Right renal cortex interstitium (tissue), 3 donors: ENCODE measurements around the gene CDH22. TPM values are rescaled to one million over a fixed set of nuclear protein-coding genes. Genes with fewer than 3 reads are reported as not detected.

Experiments
- DNase-seq, 3 donors: peaks; one replicate each; pipeline ENCODE4 v3.0.0-alpha.2; 2013; ENCODE audit warnings: low read depth in 3 of 3, low spot score in 2 of 3
- polyA plus RNA-seq, 3 donors: library from polyadenylated mRNA; unstranded; fragments of 120-200 nt; gene quantifications; one replicate each; pipeline ENCODE4 v1.2.1, GENCODE V29; 2013; ENCODE audit not compliant: insufficient read length in 3 of 3

Gene CDH22
- polyA plus RNA-seq, 3 donors = not detected

- no peak for DNase-seq
Measured at GRCh38 chr20:46178891-46179290, 129.4 kb downstream of the CDH22 start.

- DNase-seq = no peak
Measured at GRCh38 chr20:46177768-46178167, 130.5 kb downstream of the CDH22 start.

DNA sequence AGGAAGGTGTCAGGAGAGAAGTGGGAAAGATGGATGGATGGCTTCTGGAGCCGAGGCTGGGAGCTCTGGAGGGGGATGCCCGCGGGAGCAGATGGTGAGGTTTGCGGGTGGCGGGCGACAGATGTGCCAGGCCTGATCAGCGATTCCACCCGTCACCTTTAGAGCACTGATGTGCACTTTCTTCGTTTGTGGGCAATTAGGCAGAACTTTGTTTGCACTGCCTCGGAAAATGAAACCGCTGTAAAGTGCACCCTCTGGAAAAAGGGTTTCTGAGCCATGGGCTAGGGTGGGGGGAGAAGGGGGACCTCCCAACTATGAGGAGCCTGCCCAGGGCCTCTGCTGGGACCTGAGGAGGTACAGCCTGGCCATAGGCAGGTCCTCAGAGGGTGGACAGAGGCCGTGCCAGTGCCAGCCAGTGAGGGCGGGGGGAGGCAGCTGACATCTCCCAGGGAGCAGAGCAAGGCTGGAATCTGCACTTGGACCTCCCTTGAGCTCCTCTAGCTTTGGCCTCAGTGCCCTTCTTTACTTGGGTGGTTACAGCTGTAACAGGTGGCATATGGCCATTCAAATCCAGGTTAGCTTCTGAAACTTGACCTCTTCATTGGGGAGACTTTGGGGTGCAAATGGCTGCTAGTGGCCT lies 131.4 kb downstream of the CDH22 start:
- DNase-seq = no peak

- DNase-seq = no peak
Measured at GRCh38 chr20:46175127-46175494, 133.2 kb downstream of the CDH22 start.

DNA sequence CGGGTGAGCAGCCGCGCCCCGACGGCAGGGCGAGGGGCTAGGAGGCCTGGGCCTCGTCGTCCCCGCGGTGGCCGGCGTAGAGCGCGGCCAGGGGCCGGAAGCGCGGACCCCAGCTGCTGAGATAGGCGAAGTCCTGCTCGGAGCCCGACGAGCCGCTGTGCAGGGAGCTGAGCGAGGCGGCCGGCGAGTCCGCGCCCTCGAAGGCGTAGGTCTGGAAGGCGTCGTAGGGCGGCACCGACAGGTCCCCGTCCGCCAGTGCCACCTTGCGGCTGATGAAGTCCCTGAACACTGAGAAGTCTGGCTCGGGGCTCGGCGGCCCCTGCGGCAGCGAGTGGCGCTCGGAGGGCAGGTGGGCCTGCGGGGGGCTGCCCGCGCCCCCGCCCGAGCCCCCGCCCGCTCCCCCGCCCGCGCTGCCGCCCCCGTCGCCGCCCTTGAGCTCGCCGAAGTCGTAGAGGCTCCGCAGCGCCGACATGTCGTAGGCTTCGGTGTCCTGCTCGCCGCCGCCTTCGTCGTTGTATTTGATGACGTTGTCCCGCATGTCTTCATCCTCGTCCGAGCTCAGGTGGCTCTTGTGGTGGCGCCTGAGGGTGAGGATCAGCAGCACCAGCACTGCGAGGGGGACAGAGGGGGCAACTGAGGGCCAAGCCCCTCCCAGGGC lies 133.7 kb downstream of the CDH22 start:
- DNase-seq = peak; percentile 23 to 53 (median 25)

- DNase-seq = no peak
Measured at GRCh38 chr20:46173652-46174468, 134.4 kb downstream of the CDH22 start.

GRCh38 chr20:46172961-46173536 lies 135.2 kb downstream of the CDH22 start:
- DNase-seq = no peak

DNA sequence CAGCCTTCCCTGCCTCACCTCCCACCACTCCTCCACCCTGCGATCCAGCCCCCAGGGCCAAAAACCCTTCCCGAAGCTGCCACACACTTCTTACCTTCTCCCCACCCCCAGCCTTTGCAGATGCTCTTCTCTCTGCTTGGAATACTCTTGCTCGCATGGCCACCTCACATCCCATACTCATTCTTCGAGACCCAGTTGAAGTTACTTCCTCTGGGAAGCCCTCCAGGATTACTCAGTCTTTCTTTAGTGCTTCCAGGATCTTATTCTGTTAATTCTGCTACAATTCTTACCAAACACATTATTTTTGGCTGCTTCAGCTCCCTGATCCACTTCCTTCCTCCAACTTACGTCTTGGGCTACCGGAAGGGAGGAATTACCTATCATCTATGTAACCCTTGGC lies 135.8 kb downstream of the CDH22 start:
- DNase-seq = no peak

DNA sequence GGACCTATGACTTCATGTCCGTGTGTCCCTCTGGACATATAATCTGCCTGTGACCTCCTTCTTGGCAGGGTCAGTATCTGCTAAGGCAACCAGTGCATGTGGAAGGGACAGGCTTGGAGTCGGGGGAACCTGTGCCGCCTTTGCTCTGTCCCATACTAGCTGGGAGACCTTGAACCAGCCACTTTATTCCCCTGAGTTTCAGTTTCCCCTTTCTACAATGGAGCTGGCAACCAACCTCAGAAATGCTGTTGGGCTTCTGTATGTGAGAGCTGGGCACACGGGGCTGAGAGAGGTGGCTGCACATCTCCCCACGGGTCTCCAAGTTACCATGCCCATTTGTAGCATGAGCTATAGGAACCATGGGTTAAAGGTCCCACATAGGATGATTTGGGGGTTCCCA lies 136.4 kb downstream of the CDH22 start:
- no peak for DNase-seq

GRCh38 chr20:46171476-46171875 lies 136.8 kb downstream of the CDH22 start:
- DNase-seq = no peak

DNA sequence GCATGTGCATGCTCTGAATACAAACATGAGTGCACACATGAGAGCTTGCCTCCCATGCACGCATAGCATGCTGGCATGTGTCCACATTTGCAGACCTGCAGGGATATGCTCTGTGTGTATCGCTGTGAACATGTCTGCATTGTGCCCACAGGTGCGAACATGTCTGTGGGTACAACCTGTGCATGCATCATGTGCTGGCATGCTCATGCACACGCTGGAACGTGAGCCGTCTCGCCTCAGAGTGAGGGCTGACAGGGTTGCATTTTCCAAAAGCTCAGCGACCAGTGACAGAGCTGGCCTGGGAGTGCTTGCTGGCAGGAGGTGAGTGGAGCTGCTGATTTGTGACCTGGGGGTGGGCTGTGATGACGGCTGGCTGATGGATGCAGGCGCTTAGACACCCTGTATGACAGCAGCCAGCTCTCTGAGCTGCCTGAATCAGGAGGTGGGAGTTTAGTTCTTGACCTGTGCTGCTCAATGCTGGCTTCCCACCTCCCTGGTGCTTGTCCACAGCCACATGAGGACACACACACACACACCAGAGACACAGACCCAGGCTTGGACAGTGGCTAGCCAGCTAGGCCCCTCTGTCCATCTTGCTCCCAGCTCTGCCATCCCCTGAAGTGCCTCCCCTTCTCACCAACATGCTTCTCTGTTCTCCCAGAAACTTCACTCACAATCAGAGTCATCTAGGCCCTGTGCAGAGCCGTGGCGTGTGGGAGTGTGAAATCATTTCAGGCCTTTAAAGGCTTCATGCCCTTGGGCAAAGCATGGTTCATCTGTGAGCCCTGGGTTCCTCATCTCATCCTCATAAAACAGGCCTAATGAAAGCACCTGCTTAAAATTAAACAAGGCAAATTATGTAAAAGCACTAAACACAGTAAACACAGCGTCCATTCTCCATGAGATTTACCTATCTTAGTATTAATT lies 138.8 kb downstream of the CDH22 start:
- no peak for DNase-seq

- no peak for DNase-seq
Measured at GRCh38 chr20:46168438-46168837, 139.9 kb downstream of the CDH22 start.

- DNase-seq = no peak
Measured at GRCh38 chr20:46167080-46167479, 141.2 kb downstream of the CDH22 start.

DNA sequence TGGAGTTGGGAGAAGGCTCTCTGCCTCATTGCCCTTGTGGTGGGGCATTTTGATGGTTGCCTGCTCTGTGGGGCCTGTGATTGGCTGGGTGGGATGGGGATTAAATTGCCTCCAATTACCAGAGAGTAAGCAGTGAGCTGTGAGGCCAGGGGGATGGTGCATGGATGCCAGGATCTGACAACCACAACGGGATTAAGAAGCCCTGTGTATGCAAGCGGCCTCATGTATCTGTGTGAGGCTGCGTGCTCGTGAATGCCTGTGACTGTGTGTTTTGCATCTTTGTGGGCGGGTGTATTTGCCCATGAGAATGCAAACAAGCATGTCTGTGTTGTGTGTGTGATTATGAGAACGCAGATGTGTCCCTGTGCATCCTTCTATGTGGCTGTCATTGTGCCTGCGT lies 144.0 kb downstream of the CDH22 start:
- no peak for DNase-seq

DNA sequence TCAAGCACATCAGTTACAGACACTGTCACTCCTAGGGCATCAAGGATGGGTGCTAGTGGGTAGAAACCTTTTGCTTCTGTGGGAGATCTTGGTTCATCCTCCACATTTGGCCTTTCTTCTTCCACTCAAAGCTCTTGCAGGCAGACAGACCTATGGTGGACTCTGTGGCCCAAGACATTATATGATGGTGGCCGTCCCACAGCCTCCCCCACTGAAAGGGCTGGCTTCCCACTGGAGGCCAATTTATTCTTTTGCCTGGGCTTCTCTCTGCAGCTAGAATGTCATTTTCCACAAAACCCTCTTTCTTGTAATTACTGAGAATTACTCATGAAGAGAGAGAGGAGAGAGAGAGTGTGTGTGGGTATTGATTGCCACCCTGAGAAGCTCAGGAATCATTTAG lies 146.4 kb downstream of the CDH22 start:
- no peak for DNase-seq

GRCh38 chr20:46160661-46161060 lies 147.6 kb downstream of the CDH22 start:
- DNase-seq = no peak

GRCh38 chr20:46159101-46159897 lies 149.0 kb downstream of the CDH22 start:
- no peak for DNase-seq

GRCh38 chr20:46158476-46158987 lies 149.8 kb downstream of the CDH22 start:
- DNase-seq = no peak

DNA sequence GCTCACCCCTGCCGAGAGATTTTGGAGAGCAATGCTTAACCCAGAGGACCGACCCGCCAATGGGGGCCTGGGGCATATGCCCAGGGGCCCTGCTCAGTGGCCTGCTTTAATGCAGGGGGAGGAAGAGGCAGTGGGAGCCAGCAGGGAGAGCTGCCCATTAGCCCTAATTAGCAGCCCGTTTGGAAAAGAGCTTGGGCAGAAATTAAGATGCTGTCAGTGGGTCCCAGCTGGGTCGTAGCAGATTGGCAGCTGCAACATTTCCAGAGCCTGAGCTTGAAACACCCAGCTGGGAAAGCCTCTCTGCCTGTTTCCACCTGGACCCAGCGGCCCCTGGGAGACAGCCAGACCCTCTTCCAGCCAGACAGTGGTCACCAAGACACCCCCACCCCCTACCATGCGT lies 150.7 kb downstream of the CDH22 start:
- DNase-seq = no peak
